ENCODE measurements around the gene INPP5F.

The INPP5F gene

GRCh38 chr10:119693262-119693957, 32.4 kb upstream of the INPP5F start:
- no peak overlapping the region for H3K4me3 ChIP-seq (replicated peaks; ENCODE audit: low read depth, low read length)
- DNase-seq (ENCODE audit: extremely low read depth, low read depth): no peak
- TF ChIP-seq CTCF (IDR thresholded peaks at IDR 0.05; ENCODE audit: low read depth, low read length, missing control alignments): no peak

- no peak for TF ChIP-seq CTCF (IDR thresholded peaks at IDR 0.05; ENCODE audit: low read depth, low read length, missing control alignments)
These were observed 31.2 kb upstream of the INPP5F start for GRCh38 chr10:119694608-119695007.

GRCh38 chr10:119700321-119700954, 25.4 kb upstream of the INPP5F start:
- DNase-seq (ENCODE audit: extremely low read depth, low read depth): no peak
- H3K4me3 ChIP-seq (replicated peaks; ENCODE audit: low read depth, low read length): no peak overlapping the region
- TF ChIP-seq CTCF (IDR thresholded peaks at IDR 0.05; ENCODE audit: low read depth, low read length, missing control alignments): no peak

More at GRCh38 chr10:119694608-119695007, 31.2 kb upstream of the INPP5F start:
- H3K4me3 ChIP-seq (replicated peaks; ENCODE audit: low read depth, low read length): no peak overlapping the region
- DNase-seq (ENCODE audit: extremely low read depth, low read depth): no peak

- H3K4me3 ChIP-seq (replicated peaks; ENCODE audit: low read depth, low read length): no peak overlapping the region
- no peak for TF ChIP-seq CTCF (IDR thresholded peaks at IDR 0.05; ENCODE audit: low read depth, low read length, missing control alignments)
- no peak for DNase-seq (ENCODE audit: extremely low read depth, low read depth)
These were observed 24.0 kb upstream of the INPP5F start for GRCh38 chr10:119701861-119702260.

GRCh38 chr10:119702583-119702982, 23.3 kb upstream of the INPP5F start:
- H3K4me3 ChIP-seq (replicated peaks; ENCODE audit: low read depth, low read length): no peak overlapping the region
- no peak for DNase-seq (ENCODE audit: extremely low read depth, low read depth)
- TF ChIP-seq CTCF (IDR thresholded peaks at IDR 0.05; ENCODE audit: low read depth, low read length, missing control alignments): no peak

- no peak for DNase-seq (ENCODE audit: extremely low read depth, low read depth)
- no peak for TF ChIP-seq CTCF (IDR thresholded peaks at IDR 0.05; ENCODE audit: low read depth, low read length, missing control alignments)
- no peak overlapping the region for H3K4me3 ChIP-seq (replicated peaks; ENCODE audit: low read depth, low read length)
These were observed 21.8 kb upstream of the INPP5F start for GRCh38 chr10:119703903-119704508.

Measured in HFF-Myc (cell line).